ENCODE measurements around the gene LBHD1.

GRCh38 chr11:62671608-62672389 is at the start of gene LBHD1, which contains the start of gene UQCC3:
- TF ChIP-seq RCOR1 (IDR thresholded peaks at IDR 0.05; ENCODE audit: insufficient replicate concordance, low read length) (no peak), CTCF (conservative IDR thresholded peaks at IDR 0.05; ENCODE audit: low read depth, low read length) (no peak), POLR2A (IDR thresholded peaks at IDR 0.05; ENCODE audit: low read depth, low read length) (peak; percentile 53; the same call in 1 of the 2 replicates), USF2 (IDR thresholded peaks at IDR 0.05; ENCODE audit: low read depth, low read length) (no peak)
